ENCODE results near the gene SMG6.

DNA sequence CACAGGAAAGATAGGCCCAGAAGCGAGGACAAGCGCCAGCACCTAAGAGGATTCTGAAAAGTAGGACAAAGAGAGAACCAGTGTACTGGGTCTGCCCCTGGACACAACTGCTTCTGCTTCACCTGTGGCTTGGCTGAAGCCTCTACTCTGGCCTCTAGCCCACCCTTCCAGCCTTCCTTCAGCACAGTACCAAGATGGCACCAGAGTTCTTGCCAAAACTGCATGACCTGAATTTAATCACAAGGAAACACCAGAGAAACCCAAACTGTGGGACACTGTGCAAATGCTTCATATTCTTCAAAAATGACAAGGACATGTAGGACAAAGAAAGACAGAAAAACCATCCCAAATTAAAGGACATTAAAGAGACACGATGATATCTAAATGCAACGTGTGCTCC, 116.6 kb downstream of the SMG6 start:
- TF ChIP-seq, protein P1, sequence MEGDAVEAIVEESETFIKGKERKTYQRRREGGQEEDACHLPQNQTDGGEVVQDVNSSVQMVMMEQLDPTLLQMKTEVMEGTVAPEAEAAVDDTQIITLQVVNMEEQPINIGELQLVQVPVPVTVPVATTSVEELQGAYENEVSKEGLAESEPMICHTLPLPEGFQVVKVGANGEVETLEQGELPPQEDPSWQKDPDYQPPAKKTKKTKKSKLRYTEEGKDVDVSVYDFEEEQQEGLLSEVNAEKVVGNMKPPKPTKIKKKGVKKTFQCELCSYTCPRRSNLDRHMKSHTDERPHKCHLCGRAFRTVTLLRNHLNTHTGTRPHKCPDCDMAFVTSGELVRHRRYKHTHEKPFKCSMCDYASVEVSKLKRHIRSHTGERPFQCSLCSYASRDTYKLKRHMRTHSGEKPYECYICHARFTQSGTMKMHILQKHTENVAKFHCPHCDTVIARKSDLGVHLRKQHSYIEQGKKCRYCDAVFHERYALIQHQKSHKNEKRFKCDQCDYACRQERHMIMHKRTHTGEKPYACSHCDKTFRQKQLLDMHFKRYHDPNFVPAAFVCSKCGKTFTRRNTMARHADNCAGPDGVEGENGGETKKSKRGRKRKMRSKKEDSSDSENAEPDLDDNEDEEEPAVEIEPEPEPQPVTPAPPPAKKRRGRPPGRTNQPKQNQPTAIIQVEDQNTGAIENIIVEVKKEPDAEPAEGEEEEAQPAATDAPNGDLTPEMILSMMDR (IDR thresholded peaks at IDR 0.05; ENCODE audit: low read depth, low read length): no peak
- TF ChIP-seq POLR2A (IDR thresholded peaks at IDR 0.05; ENCODE audit: extremely low read depth, insufficient read length): no peak
